Measurements from ENCODE around the gene MMD2.

DNA sequence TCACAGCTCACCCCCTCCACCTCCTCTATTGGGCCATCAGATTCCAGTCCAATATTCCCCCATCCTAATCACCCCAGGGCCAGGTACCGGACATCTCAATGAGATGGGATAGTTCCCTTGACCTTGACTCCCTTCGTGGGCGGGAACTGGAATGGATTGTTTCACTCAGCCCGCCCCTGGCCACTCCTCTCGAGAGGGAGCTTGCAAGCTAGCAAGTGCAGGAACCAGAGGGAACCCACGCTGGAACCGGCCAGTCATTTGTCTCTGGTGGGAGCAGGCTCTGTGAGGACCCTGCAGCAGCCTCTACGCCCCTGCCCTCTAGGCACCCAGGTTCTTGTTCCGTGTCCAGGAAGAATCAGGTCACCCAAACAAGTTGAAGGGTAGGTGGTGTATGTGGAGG is 64.5 kb downstream of the MMD2 start:
- TF ChIP-seq CTCF (IDR thresholded peaks at IDR 0.05; ENCODE audit: extremely low read depth in 1 of 2, insufficient read depth in 1 of 2, low read depth in 1 of 2, low read length in 2 of 2) (no peak), FOS (IDR thresholded peaks at IDR 0.05; ENCODE audit: borderline replicate concordance, insufficient read depth, low read length) (no peak), POLR2A (IDR thresholded peaks at IDR 0.05; ENCODE audit: low read depth, low read length) (no peak), EZH2 (IDR thresholded peaks at IDR 0.05; ENCODE audit: borderline replicate concordance, low read depth, low read length, severe bottlenecking) (no peak)
